ENCODE measurements around the gene USP1.

Gene USP1

GRCh38 chr1:62436466-62437272 lies at the start of gene USP1:
Gene USP1 (plus strand): TSS chr1:62437049. CDS start chr1:62439868, 2,819 bp downstream.
- peak; percentile 83 to 92 (median 90) for DNase-seq (ENCODE audit: low read depth in 2 of 3, low spot score in 2 of 3)

GRCh38 chr1:62389531-62389930 lies 47.3 kb upstream of the USP1 start:
- DNase-seq (ENCODE audit: low read depth in 2 of 3, low spot score in 2 of 3), result no peak

GRCh38 chr1:62390071-62390470 lies 46.8 kb upstream of the USP1 start:
- DNase-seq (ENCODE audit: low read depth in 2 of 3, low spot score in 2 of 3), result no peak

GRCh38 chr1:62391369-62391971 lies 45.4 kb upstream of the USP1 start:
- no peak for DNase-seq (ENCODE audit: low read depth in 2 of 3, low spot score in 2 of 3)

GRCh38 chr1:62392951-62393350 lies 43.9 kb upstream of the USP1 start:
- no peak for DNase-seq (ENCODE audit: low read depth in 2 of 3, low spot score in 2 of 3)

GRCh38 chr1:62394646-62395045 lies 42.2 kb upstream of the USP1 start:
- no peak for DNase-seq (ENCODE audit: low read depth in 2 of 3, low spot score in 2 of 3)

GRCh38 chr1:62395291-62395690 lies 41.6 kb upstream of the USP1 start:
- DNase-seq (ENCODE audit: low read depth in 2 of 3, low spot score in 2 of 3), result no peak

- no peak for DNase-seq (ENCODE audit: low read depth in 2 of 3, low spot score in 2 of 3)
Observed at GRCh38 chr1:62396871-62397270, 40.0 kb upstream of the USP1 start.

GRCh38 chr1:62397301-62397700 lies 39.5 kb upstream of the USP1 start:
- no peak for DNase-seq (ENCODE audit: low read depth in 2 of 3, low spot score in 2 of 3)

- DNase-seq (ENCODE audit: low read depth in 2 of 3, low spot score in 2 of 3), result no peak
Observed at GRCh38 chr1:62398377-62398776, 38.5 kb upstream of the USP1 start.

- DNase-seq (ENCODE audit: low read depth in 2 of 3, low spot score in 2 of 3), result no peak
Observed at GRCh38 chr1:62401034-62401760, 35.7 kb upstream of the USP1 start.

- no peak for DNase-seq (ENCODE audit: low read depth in 2 of 3, low spot score in 2 of 3)
Observed at GRCh38 chr1:62405247-62405646, 31.6 kb upstream of the USP1 start.

GRCh38 chr1:62406576-62406975 lies 30.3 kb upstream of the USP1 start:
- DNase-seq (ENCODE audit: low read depth in 2 of 3, low spot score in 2 of 3), result no peak

GRCh38 chr1:62407398-62408009 lies 29.3 kb upstream of the USP1 start:
- no peak for DNase-seq (ENCODE audit: low read depth in 2 of 3, low spot score in 2 of 3)

GRCh38 chr1:62415687-62416086 lies 21.2 kb upstream of the USP1 start:
- no peak for DNase-seq (ENCODE audit: low read depth in 2 of 3, low spot score in 2 of 3)

- DNase-seq (ENCODE audit: low read depth in 2 of 3, low spot score in 2 of 3), result no peak
Observed at GRCh38 chr1:62417351-62417999, 19.4 kb upstream of the USP1 start.

GRCh38 chr1:62420214-62420613 lies 16.6 kb upstream of the USP1 start:
- DNase-seq (ENCODE audit: low read depth in 2 of 3, low spot score in 2 of 3), result no peak

- no peak for DNase-seq (ENCODE audit: low read depth in 2 of 3, low spot score in 2 of 3)
Observed at GRCh38 chr1:62423580-62424242, 13.1 kb upstream of the USP1 start.

GRCh38 chr1:62424411-62424810 lies 12.4 kb upstream of the USP1 start:
- no peak for DNase-seq (ENCODE audit: low read depth in 2 of 3, low spot score in 2 of 3)

- no peak for DNase-seq (ENCODE audit: low read depth in 2 of 3, low spot score in 2 of 3)
Observed at GRCh38 chr1:62425041-62425440, 11.8 kb upstream of the USP1 start.

- DNase-seq (ENCODE audit: low read depth in 2 of 3, low spot score in 2 of 3), result no peak
Observed at GRCh38 chr1:62426237-62426636, 10.6 kb upstream of the USP1 start.

Measured in activated CD8-positive, alpha-beta memory T cell treated with anti-CD3 and anti-CD28 coated beads for 48 hours (primary cell).